GM21515 (cell line): ENCODE measurements around the gene IQGAP2.

ENCODE experiments used
- ATAC-seq: cut with Tn5 transposase; IDR thresholded peaks from one replicate; pipeline ENCODE4 v1.9.1; 2021; ENCODE audit not compliant: unreplicated experiment

IQGAP2 gene

GRCh38 chr5:76475385-76475784 lies 72.3 kb downstream of the IQGAP2 start:
- ATAC-seq: no peak

DNA sequence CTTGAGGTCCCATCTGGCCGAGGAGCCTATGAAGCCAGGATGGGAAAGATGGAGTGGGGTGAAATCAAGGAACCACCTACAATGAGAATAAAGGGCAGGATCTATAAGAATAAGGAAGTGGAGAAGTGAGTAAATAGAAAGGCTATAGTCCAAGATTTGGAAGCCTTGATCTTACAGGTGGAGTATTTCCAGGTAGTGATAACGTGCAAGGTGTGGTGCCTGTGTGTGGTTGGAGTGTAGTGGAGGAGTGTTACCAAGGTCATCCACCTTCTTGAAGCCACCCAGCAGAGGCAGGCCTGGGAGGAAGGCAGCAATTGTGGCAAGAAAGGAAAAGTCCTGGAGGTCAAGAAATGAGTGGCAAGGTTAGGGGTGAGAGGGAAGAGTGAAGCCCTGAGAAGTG lies 72.9 kb downstream of the IQGAP2 start:
- no peak for ATAC-seq

DNA sequence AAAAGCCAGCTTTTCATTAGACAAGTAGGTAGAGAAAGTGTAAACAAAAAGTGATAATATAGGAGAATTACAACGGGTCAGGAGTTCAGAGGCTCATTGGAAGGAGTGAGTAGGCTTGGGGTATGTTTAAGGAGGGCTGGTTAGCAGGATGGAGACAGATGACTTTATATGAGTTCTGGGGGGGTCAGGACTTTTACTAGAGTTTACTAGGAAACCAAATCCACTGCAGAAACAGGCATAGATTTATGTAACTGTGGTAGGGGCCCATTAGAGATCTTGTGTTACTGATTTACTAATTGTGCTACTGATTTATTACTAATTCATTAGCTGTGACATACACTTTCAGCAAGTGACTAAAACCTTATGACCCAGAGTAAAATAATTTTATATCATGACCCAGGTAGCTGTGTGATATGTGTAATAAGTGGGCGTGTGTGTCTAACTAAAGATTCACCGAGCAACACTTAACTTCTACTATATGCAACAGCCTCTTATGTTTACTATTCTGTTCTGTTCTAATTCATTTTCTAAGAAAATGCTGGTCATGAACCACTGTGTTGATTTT lies 73.5 kb downstream of the IQGAP2 start:
- no peak for ATAC-seq

GRCh38 chr5:76477061-76477460 lies 74.0 kb downstream of the IQGAP2 start:
- ATAC-seq: no peak

GRCh38 chr5:76477571-76477970 lies 74.5 kb downstream of the IQGAP2 start:
- ATAC-seq: no peak

DNA sequence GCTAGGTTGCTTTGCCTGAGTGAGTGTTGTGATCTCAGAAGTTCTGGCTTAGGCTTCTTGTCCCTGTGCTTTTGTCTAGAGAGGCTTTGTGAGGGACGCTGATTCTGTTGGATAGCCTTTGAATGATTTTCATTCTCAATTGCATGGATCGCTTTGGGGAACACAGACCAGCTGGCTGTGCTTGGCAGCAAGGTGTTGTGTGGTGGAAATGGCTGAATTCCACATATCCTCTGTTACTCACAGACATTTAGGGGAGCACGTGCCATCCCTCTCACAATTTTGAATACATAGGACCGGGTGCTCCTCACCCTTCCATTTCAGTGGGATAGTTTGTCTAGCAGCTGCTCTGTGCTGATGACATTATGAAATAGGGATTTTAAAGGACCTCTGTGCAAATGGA lies 76.2 kb downstream of the IQGAP2 start:
- ATAC-seq: no peak

GRCh38 chr5:76479973-76480667 lies 77.0 kb downstream of the IQGAP2 start:
- ATAC-seq: no peak

DNA sequence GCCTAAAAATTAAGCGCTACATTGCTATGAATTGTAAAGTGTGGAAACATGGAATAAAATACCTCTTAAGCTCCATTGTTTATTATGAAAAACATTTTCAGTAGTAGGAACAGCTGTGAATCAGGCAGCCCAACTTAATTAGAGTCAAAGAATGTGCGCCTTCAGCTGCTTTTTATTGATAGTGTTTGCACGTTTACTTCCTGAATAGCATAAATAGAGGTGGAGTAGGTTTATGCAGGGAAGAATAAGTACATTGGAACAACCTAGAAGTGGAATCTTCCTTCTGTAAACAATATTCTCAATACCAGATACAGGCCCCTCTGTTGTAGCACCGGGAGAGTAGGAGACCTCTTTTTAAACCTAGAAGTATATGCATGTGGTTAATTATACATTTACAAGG lies 79.9 kb downstream of the IQGAP2 start:
- ATAC-seq: no peak

- no peak for ATAC-seq
These were observed 80.3 kb downstream of the IQGAP2 start for GRCh38 chr5:76483433-76483832.

DNA sequence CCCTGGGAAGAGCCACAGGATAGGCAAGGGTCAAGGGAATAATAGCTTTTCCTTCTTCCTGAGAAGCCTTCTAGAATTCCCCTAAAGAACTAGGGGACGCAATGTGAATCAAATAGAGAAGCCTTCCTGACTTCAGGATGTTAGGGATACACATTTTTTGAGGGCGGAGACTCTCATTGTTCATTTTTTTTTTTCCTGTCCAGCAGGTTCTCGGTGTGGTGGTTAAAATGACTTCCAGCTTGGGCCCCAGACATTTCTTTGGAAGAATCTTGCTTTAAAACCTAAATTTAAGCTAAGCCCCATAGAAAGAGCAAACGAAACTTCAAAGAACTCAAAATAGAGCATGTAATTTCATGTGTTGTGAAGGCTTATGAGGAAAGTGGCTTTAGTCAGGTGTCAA lies 80.8 kb downstream of the IQGAP2 start:
- ATAC-seq: no peak

GRCh38 chr5:76485511-76485910 lies 82.4 kb downstream of the IQGAP2 start:
- ATAC-seq: no peak

GRCh38 chr5:76487386-76487785 lies 84.3 kb downstream of the IQGAP2 start:
- no peak for ATAC-seq

DNA sequence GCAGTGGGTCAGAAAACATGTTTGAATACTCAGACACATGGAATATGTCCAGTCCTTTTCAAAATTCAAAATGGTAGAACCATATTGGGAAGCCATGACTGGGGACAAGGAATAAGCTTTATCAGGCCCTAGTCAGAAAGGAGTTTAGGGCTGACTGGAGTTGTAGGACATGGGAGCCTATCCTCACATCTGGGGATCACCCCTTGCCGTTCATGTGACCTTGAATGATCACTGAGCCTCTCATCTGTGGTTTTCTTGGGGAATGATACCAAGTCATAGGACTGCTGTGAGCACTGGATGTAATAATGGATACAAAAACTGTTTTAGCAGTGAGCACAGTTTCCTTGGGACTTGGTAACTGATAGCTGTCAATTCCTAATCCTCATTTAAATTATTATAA lies 84.7 kb downstream of the IQGAP2 start:
- no peak for ATAC-seq

DNA sequence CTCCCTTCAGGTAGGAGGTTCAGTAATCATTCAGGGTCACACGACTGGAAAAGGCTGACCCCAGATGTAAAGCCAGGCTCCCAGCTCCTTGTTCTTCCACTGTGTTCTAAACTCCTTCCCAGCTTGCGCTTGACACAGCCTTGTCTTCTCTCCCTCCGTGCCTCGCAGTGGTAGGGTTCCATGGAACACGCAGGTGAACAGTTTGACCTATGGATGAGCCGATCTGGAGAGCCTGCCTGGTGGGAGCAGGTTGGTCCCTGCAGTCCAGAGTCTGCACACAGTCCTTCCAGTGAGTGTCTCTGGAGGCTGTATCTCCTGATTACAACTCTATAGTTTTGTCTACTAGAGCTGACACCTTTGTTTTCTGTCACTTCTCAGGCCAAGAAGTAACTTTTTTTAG lies 85.9 kb downstream of the IQGAP2 start:
- ATAC-seq: no peak

DNA sequence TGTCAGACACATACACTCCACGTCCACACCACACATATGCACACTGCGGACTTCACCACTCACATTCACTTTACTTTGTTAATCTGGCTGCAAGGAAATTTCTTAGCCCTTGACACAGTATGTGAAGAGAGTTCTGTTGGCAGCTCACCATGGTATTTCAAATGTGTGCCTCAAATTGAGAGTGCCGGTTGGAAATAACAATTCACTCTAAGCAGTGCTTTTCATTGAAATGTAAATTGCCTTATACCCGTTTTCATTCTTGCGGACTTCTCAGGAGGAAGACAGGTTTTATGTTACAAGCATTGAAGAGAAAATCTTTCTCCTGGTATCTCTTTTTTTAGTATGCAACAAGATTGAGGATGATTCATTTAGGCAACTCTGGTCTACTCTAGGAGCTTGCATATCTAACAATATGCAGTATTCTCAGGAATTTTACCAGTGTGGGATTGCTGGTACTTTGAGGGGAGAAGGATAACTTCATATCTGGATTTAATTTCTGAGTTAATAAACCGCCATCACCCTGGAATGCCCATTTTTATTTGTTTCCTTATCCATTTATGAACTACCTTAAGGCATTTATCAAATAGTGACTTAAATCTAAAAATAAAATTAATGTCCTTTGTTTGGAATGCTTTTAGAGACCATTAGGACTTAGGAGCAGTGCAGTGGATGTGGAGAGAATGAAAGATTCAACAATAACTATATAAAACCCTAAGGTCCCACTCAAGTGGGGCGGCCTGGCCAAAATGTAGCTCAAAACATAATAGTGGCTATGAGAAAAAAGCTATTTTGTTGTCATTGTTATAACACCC lies 87.0 kb downstream of the IQGAP2 start:
- ATAC-seq: no peak

- ATAC-seq: no peak
These were observed 87.9 kb downstream of the IQGAP2 start for GRCh38 chr5:76490960-76491359.

DNA sequence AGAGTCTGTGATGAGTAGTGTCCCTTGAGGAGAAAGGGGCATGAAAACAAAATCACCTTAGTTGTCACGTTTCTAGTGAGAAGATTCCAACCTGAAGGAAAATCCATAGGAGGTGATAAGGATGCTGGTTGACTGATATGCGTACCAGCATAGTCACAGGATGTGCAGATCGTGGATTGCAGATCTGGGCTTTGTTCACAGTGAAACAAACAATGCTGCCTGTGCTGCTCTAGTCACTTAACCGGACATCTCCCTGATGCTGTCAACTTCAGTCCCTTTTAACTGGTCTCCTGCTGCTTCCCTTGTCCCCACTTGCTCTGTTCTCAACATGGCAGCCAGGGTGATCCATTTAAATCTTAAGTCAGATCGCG lies 89.7 kb downstream of the IQGAP2 start:
- no peak for ATAC-seq

- no peak for ATAC-seq
These were observed 90.2 kb downstream of the IQGAP2 start for GRCh38 chr5:76493190-76493837.

DNA sequence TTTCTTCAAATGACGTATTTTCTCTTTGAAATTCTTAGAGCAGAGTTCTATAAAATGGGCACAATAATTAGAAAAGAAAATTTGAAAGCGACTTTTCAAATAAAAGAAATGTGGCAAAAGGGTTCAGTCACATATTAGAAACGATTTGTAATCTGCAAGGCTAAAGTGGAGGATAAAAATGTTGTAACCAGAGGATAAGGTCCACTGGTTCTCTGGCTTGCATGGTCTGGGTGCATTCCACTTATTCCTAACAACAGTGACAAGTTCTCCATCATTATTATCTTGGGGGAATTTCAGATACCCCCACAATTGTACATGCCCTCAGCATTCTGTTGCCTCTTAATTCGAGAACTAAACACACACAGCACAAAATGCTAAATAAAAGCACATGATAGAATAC lies 91.1 kb downstream of the IQGAP2 start:
- no peak for ATAC-seq

DNA sequence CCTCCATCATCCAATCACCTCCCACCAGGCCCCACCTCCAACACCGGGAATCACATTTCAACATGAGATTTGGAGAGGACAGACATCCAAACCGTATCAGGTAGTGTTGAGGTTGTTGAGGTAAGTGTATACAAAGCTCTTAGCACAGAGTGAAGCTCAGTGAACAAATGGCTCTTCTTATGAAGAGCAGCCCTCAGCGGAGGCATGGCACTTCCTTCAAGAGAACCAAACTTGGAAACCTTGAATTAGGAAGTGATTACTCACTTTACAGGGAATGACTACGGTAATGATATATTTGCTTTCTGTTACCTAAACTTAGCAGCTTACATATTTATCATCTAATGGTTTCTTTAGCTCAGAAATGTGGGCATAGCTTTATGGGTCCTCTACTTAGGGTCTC lies 92.8 kb downstream of the IQGAP2 start:
- ATAC-seq: no peak

- no peak for ATAC-seq
These were observed 94.0 kb downstream of the IQGAP2 start for GRCh38 chr5:76497065-76497460.
